IPS-20b (cell line): Measurements from ENCODE around the gene HTRA3.

Experiments
- H3K27ac ChIP-seq: one replicate; pipeline ENCODE4 v1.5.1; 2013; ENCODE audit warnings: low read length
- H3K27me3 ChIP-seq: 2 replicates; pipeline ENCODE4 v1.6.1; 2013; ENCODE audit warnings: mild to moderate bottlenecking, low read length, inconsistent platforms; ENCODE audit not compliant: insufficient read depth
- H3K36me3 ChIP-seq: 2 replicates; pipeline ENCODE4 v1.6.1; 2013; ENCODE audit warnings: low read depth, mild to moderate bottlenecking, inconsistent platforms, low read length, moderate library complexity; ENCODE audit not compliant: insufficient read depth
- H3K4me1 ChIP-seq: 2 replicates; pipeline ENCODE4 v1.6.1; 2013; ENCODE audit warnings: mild to moderate bottlenecking, control low read depth, inconsistent platforms, low read length, moderate library complexity; ENCODE audit not compliant: insufficient read depth
- H3K4me3 ChIP-seq: 2 replicates; pipeline ENCODE4 v1.5.1; 2013; ENCODE audit warnings: mild to moderate bottlenecking, low read length, inconsistent platforms
- H3K9ac ChIP-seq: 2 replicates; pipeline ENCODE4 v1.6.1; 2013; ENCODE audit warnings: low read depth, mild to moderate bottlenecking, inconsistent platforms, low read length, moderate library complexity
- H3K9me3 ChIP-seq: 2 replicates; pipeline ENCODE4 v1.6.1; 2013; ENCODE audit warnings: mild to moderate bottlenecking, low read depth, low read length, inconsistent platforms; ENCODE audit not compliant: insufficient read depth

HTRA3 gene

GRCh38 chr4:8295471-8295870 lies 25.9 kb downstream of the HTRA3 start:
- Histone ChIP-seq H3K9me3 (no peaks in the 10 kb centered on the region; the same call in 1 of the 2 replicates), H3K27me3 (no peaks in the 10 kb centered on the region), H3K27ac (no peak overlapping the region), H3K4me3 (no peak overlapping the region), H3K36me3 (no peaks in the 10 kb centered on the region), H3K9ac (no peak overlapping the region), H3K4me1 (no peaks in the 10 kb centered on the region)

GRCh38 chr4:8296491-8296890 lies 26.9 kb downstream of the HTRA3 start:
- H3K4me3 ChIP-seq = no peak overlapping the region
- no peaks in the 10 kb centered on the region; the same call in 1 of the 2 replicates for H3K9me3 ChIP-seq
- no peak overlapping the region for H3K27ac ChIP-seq
- no peaks in the 10 kb centered on the region for H3K36me3 ChIP-seq
- H3K9ac ChIP-seq = no peak overlapping the region
- no peaks in the 10 kb centered on the region for H3K4me1 ChIP-seq
- no peaks in the 10 kb centered on the region for H3K27me3 ChIP-seq

- H3K27ac ChIP-seq = no peak overlapping the region
- H3K36me3 ChIP-seq = no peaks in the 10 kb centered on the region
- H3K4me1 ChIP-seq = no peaks in the 10 kb centered on the region
- H3K9me3 ChIP-seq = no peaks in the 10 kb centered on the region; the same call in 1 of the 2 replicates
- H3K9ac ChIP-seq = no peak overlapping the region
- H3K27me3 ChIP-seq = no peaks in the 10 kb centered on the region
- H3K4me3 ChIP-seq = no peak overlapping the region
These were observed 27.6 kb downstream of the HTRA3 start for GRCh38 chr4:8297141-8297601.

GRCh38 chr4:8297691-8298485 lies 28.3 kb downstream of the HTRA3 start:
- H3K9ac ChIP-seq = no peak overlapping the region
- no peaks in the 10 kb centered on the region for H3K4me1 ChIP-seq
- no peaks in the 10 kb centered on the region; the same call in 1 of the 2 replicates for H3K9me3 ChIP-seq
- no peaks in the 10 kb centered on the region for H3K36me3 ChIP-seq
- no peaks in the 10 kb centered on the region for H3K27me3 ChIP-seq
- no peak overlapping the region for H3K4me3 ChIP-seq
- no peak overlapping the region for H3K27ac ChIP-seq

GRCh38 chr4:8300832-8301231 lies 31.3 kb downstream of the HTRA3 start:
- Histone ChIP-seq H3K9me3 (no peaks in the 10 kb centered on the region), H3K27ac (no peak overlapping the region), H3K9ac (no peak overlapping the region), H3K36me3 (no peaks in the 10 kb centered on the region), H3K4me1 (no peaks in the 10 kb centered on the region), H3K4me3 (no peak overlapping the region), H3K27me3 (no peaks in the 10 kb centered on the region)

GRCh38 chr4:8301851-8302730 lies 32.5 kb downstream of the HTRA3 start:
- H3K9me3 ChIP-seq = no peaks in the 10 kb centered on the region
- no peaks in the 10 kb centered on the region; the same call in 1 of the 2 replicates for H3K27me3 ChIP-seq
- no peaks in the 10 kb centered on the region for H3K36me3 ChIP-seq

GRCh38 chr4:8303081-8303480 lies 33.5 kb downstream of the HTRA3 start:
- Histone ChIP-seq H3K9me3 (no peaks in the 10 kb centered on the region), H3K27ac (no peak overlapping the region), H3K27me3 (no peaks in the 10 kb centered on the region; the same call in 1 of the 2 replicates), H3K4me1 (no peaks in the 10 kb centered on the region), H3K36me3 (no peaks in the 10 kb centered on the region), H3K4me3 (no peak overlapping the region), H3K9ac (no peak overlapping the region)

More at GRCh38 chr4:8301851-8302730, 32.5 kb downstream of the HTRA3 start:
- Histone ChIP-seq H3K27ac (no peak overlapping the region), H3K4me3 (no peak overlapping the region), H3K9ac (no peak overlapping the region), H3K4me1 (no peaks in the 10 kb centered on the region)

- Histone ChIP-seq H3K4me3 (no peak overlapping the region), H3K9ac (no peak overlapping the region), H3K27me3 (no peaks in the 10 kb centered on the region; the same call in 1 of the 2 replicates), H3K4me1 (no peaks in the 10 kb centered on the region), H3K9me3 (no peaks in the 10 kb centered on the region), H3K27ac (no peak overlapping the region), H3K36me3 (no peaks in the 10 kb centered on the region)
These were observed 34.1 kb downstream of the HTRA3 start for GRCh38 chr4:8303485-8304281.

- H3K36me3 ChIP-seq = no peaks in the 10 kb centered on the region
- no peaks in the 10 kb centered on the region; the same call in 1 of the 2 replicates for H3K27me3 ChIP-seq
- H3K9ac ChIP-seq = no peak overlapping the region
- H3K4me1 ChIP-seq = no peaks in the 10 kb centered on the region
- no peak overlapping the region for H3K4me3 ChIP-seq
- no peaks in the 10 kb centered on the region for H3K9me3 ChIP-seq
- H3K27ac ChIP-seq = no peak overlapping the region
These were observed 35.5 kb downstream of the HTRA3 start for GRCh38 chr4:8304827-8305695.

GRCh38 chr4:8305851-8306471 lies 36.4 kb downstream of the HTRA3 start:
- H3K4me3 ChIP-seq = no peak overlapping the region
- H3K4me1 ChIP-seq = no peaks in the 10 kb centered on the region
- no peaks in the 10 kb centered on the region; the same call in 1 of the 2 replicates for H3K27me3 ChIP-seq
- H3K9me3 ChIP-seq = no peaks in the 10 kb centered on the region
- no peak overlapping the region for H3K9ac ChIP-seq
- H3K36me3 ChIP-seq = no peaks in the 10 kb centered on the region
- H3K27ac ChIP-seq = no peak overlapping the region
